ENCODE data around the gene DNPH1. TPM values are rescaled to one million over a fixed set of nuclear protein-coding genes. Genes with fewer than 3 reads are reported as not detected.

DNPH1 gene, protein sequence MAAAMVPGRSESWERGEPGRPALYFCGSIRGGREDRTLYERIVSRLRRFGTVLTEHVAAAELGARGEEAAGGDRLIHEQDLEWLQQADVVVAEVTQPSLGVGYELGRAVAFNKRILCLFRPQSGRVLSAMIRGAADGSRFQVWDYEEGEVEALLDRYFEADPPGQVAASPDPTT
- total RNA-seq (2021) = 47.0 and 56.2 TPM in 2 replicates
- long read RNA-seq, transcript DNPH1-201 (4 exons, 657 nt) = major isoform, 20 of 24 reads
- long read RNA-seq, partial matches to known transcripts = 1 of 24 reads
- long read RNA-seq, other reads (novel, unspliced or antisense) = 1 of 24 reads

DNA sequence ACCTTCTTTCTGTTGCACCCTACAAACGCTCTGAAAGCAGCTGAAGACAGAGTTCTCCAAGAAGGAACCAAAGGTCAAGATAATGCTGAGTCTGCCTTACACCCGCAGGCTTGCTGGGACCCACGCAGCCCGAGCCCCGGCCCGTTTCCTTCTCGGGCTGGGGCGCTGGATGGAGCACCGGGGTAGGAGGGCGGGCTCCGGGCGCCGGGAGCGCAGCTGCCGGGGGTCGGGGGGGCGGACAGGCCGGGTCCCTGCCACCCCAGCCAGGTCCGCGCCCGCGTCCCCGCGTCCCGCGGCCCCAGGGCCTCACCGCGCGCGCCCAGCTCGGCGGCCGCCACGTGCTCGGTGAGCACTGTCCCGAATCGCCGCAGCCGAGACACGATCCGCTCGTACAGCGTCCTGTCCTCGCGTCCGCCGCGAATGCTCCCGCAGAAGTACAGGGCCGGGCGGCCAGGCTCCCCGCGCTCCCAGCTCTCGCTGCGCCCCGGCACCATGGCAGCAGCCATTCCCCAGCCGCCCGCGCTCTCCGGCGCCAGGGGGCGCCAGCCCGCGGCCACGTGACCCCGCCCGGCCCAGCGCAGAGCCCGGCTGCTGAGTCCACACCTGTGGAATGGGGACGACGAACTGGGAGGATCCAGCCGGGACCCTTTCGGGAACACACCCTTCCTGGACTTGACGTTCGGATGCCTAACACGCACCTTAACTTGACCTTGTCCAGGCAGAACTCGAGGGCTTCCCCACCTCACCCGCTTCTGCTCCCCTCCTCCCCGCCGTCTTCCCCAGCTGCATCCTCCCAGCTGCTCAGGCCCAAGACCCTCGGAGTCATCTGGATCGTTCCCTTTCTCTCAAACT lies at the start of gene DNPH1:
DNPH1 (minus strand) TSS at position 531 of the 852 bp plus-strand sequence; CDS start at position 506, 25 bp downstream.
- peak; percentile 86 for DNase-seq
- no peak within 1 kb of the TSS for H3K27ac ChIP-seq (ENCODE audit: insufficient read length, low read depth, low read length)
- H3K4ac ChIP-seq (ENCODE audit: low read depth, low read length) = no peak within 1 kb of the TSS
- 0 out of 2 replicates have a peak, but pooled peaks cover 3% of the 10 kb centered on the region for H3K4me1 ChIP-seq (ENCODE audit: insufficient read depth, low read length)
- peaks cover 7 to 22% (median 19%) of the 10 kb centered on the region in 3 experiments for H3K36me3 Mint-ChIP-seq (ENCODE audit: insufficient read depth in 1 of 3, low read depth in 3 of 3)
- H4K91ac ChIP-seq (ENCODE audit: insufficient read length, low read depth, low read length) = no peak within 1 kb of the TSS
- peaks cover 11% of the 10 kb centered on the region in 2 experiments for H3K4me1 Mint-ChIP-seq
- H3K27me3 ChIP-seq (ENCODE audit: insufficient read depth, low read length) = peaks cover 6% of the 10 kb centered on the region; the same call in 1 of the 2 replicates
- peaks cover 36% of the 10 kb centered on the region for H3K27me3 Mint-ChIP-seq (ENCODE audit: low read depth)
- no CpG with 5 or more reads among the region's 82 CpGs for WGBS (ENCODE audit: extremely low coverage, insufficient read length, low lambda C conversion rate)
- peak within 1 kb of the TSS; percentile 32 for H3K4me2 ChIP-seq (ENCODE audit: insufficient read depth, insufficient read length, low read length)
- no peak within 1 kb of the TSS for H3T11ph ChIP-seq (ENCODE audit: low read length)
- H3K79me1 ChIP-seq (ENCODE audit: insufficient read depth, low read depth, low read length, poor library complexity, severe bottlenecking) = no peaks in the 10 kb centered on the region
- H3K9me3 ChIP-seq (ENCODE audit: control insufficient read depth, low read depth, low read length) = no peaks in the 10 kb centered on the region
- no peak within 1 kb of the TSS for H3K23ac ChIP-seq (ENCODE audit: insufficient read length, low read depth, low read length)
- no peak within 1 kb of the TSS for H2BK12ac ChIP-seq (ENCODE audit: insufficient read length, low read depth, low read length)
- no peaks in the 10 kb centered on the region for H3K9me3 Mint-ChIP-seq
- H2BK20ac ChIP-seq (ENCODE audit: low read depth, low read length, poor library complexity, severe bottlenecking) = no peak within 1 kb of the TSS
- no peak within 1 kb of the TSS for H4K5ac ChIP-seq (ENCODE audit: insufficient read length, low read depth, low read length)
- H2BK120ac ChIP-seq (ENCODE audit: low read depth, low read length, poor library complexity, severe bottlenecking) = no peak within 1 kb of the TSS
- no peak within 1 kb of the TSS for H2BK15ac ChIP-seq (ENCODE audit: low read depth, low read length)
- H3K14ac ChIP-seq (ENCODE audit: insufficient read depth, low read length) = peak within 1 kb of the TSS; percentile 87
- no peaks in the 10 kb centered on the region for H4K20me1 ChIP-seq (ENCODE audit: control insufficient read depth, insufficient read depth, insufficient read length)
- H2AFZ ChIP-seq (ENCODE audit: low read length) = no peak within 1 kb of the TSS
- TF ChIP-seq, protein P1, sequence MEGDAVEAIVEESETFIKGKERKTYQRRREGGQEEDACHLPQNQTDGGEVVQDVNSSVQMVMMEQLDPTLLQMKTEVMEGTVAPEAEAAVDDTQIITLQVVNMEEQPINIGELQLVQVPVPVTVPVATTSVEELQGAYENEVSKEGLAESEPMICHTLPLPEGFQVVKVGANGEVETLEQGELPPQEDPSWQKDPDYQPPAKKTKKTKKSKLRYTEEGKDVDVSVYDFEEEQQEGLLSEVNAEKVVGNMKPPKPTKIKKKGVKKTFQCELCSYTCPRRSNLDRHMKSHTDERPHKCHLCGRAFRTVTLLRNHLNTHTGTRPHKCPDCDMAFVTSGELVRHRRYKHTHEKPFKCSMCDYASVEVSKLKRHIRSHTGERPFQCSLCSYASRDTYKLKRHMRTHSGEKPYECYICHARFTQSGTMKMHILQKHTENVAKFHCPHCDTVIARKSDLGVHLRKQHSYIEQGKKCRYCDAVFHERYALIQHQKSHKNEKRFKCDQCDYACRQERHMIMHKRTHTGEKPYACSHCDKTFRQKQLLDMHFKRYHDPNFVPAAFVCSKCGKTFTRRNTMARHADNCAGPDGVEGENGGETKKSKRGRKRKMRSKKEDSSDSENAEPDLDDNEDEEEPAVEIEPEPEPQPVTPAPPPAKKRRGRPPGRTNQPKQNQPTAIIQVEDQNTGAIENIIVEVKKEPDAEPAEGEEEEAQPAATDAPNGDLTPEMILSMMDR (conservative IDR thresholded peaks at IDR 0.05) = peak; percentile 97
- H3K79me2 ChIP-seq (ENCODE audit: insufficient read depth, low read length) = no peaks in the 10 kb centered on the region
- no peak within 1 kb of the TSS for H2BK5ac ChIP-seq (ENCODE audit: insufficient read length, low read length)
- H3K9ac ChIP-seq (ENCODE audit: extremely low read depth, insufficient read length, low read length) = peak within 1 kb of the TSS; percentile 61
- H3K27ac Mint-ChIP-seq = no peak within 1 kb of the TSS
- no peak within 1 kb of the TSS for H3K56ac ChIP-seq (ENCODE audit: insufficient read length, low read depth, low read length)
- H3K23me2 ChIP-seq (ENCODE audit: insufficient read length, low read depth, low read length, poor library complexity, severe bottlenecking) = no peaks in the 10 kb centered on the region
- H2AK5ac ChIP-seq (ENCODE audit: insufficient read length, low read length) = no peak within 1 kb of the TSS
- peak within 1 kb of the TSS; percentile 85 for H3K18ac ChIP-seq (ENCODE audit: insufficient read length, low read depth, low read length)
- H3K4me3 Mint-ChIP-seq = peak within 1 kb of the TSS; percentile 70 to 84
- H4K8ac ChIP-seq (replicated peaks; ENCODE audit: insufficient read length, low read depth, low read length) = no peak within 1 kb of the TSS
